SK-N-SH (cell line): Measurements from ENCODE around the gene DUS3L. TPM values are rescaled to one million over a fixed set of nuclear protein-coding genes. Genes with fewer than 3 reads are reported as not detected.

Experiments
- CTCF ChIA-PET: fragments of 300-600, 350-600 bp; formaldehyde crosslinking; extraction: SDS; loops from one replicate; lab custom pipeline; 2021; lab: Yijun Ruan, JAX
- POLR2A ChIA-PET: fragments of 350-600 bp; sonication (Branson Sonifier 250); formaldehyde crosslinking; extraction: SDS; loops from one replicate; lab custom pipeline; 2020; ENCODE audit warnings: antibody characterized with exemption, inconsistent platforms; lab: Yijun Ruan, JAX
- DNase-seq: peaks from one replicate; pipeline ENCODE4 v3.0.0; 2012
- H2AFZ ChIP-seq: fragments of 200-600 bp; sonication (generic); 2 replicates; pipeline ENCODE4 v1.8.1; 2016; ENCODE audit warnings: antibody characterized with exemption, mild to moderate bottlenecking, low read depth
- H3F3A ChIP-seq: fragments of 200-600 bp; sonication (generic); replicated peaks from 2 replicates; pipeline ENCODE3; 2016; ENCODE audit warnings: antibody characterized with exemption, mild to moderate bottlenecking; ENCODE audit not compliant: insufficient read depth
- H3K27ac ChIP-seq, 2 experiments: fragments of 200-500 bp in 1 of 2; fragments of 200-600 bp in 1 of 2; sonication (Bioruptor generic) in 1 of 2; sonication (generic), shearing (Covaris generic) in 1 of 2; 2 replicates each; pipeline versions ENCODE4 v1.5.1 to v1.6.1; 2014 to 2016; ENCODE audit warnings: low read depth in 2 of 2, inconsistent platforms in 1 of 2, low read length in 1 of 2, mild to moderate bottlenecking in 1 of 2, mixed read lengths in 1 of 2
- H3K27me3 ChIP-seq: fragments of 200-600 bp; sonication (generic), shearing (Covaris generic); 2 replicates; pipeline ENCODE4 v1.6.1; 2016; ENCODE audit warnings: mixed run types; ENCODE audit not compliant: insufficient read depth
- H3K36me3 ChIP-seq, 2 experiments: fragments of 200-500 bp in 1 of 2; fragments of 200-600 bp in 1 of 2; sonication (Bioruptor generic) in 1 of 2; sonication (generic) in 1 of 2; replicated peaks in 1 of 2; 2 replicates each; pipeline versions ENCODE3 to v1.5.1; 2014 to 2016; ENCODE audit warnings: low read length in 1 of 2, mild to moderate bottlenecking in 1 of 2; ENCODE audit not compliant: insufficient read depth in 2 of 2, control insufficient read depth in 1 of 2
- H3K4me1 ChIP-seq, 2 experiments: fragments of 200-500 bp in 1 of 2; fragments of 200-600 bp in 1 of 2; sonication (Bioruptor generic) in 1 of 2; sonication (generic), shearing (Covaris generic) in 1 of 2; 2 replicates each; pipeline versions ENCODE4 v1.5.1 to v1.6.1; 2014 to 2016; ENCODE audit warnings: low read depth in 1 of 2, low read length in 1 of 2, mixed run types in 1 of 2; ENCODE audit not compliant: insufficient read depth in 2 of 2, control insufficient read depth in 1 of 2
- H3K4me2 ChIP-seq: fragments of 200-600 bp; sonication (generic), shearing (Covaris generic); 2 replicates; pipeline ENCODE4 v1.6.1; 2017; ENCODE audit warnings: mixed run types
- H3K4me3 ChIP-seq, 2 experiments: fragments of 200-500 bp in 1 of 2; fragments of 200-600 bp in 1 of 2; sonication (Bioruptor generic) in 1 of 2; sonication (generic), shearing (Covaris generic) in 1 of 2; 2 replicates each; pipeline versions ENCODE4 v1.5.1 to v1.8.1; 2014 to 2016; ENCODE audit warnings: low read depth in 2 of 2, inconsistent platforms in 1 of 2, low read length in 1 of 2, mild to moderate bottlenecking in 1 of 2, mixed read lengths in 1 of 2, moderate library complexity in 1 of 2
- H3K79me2 ChIP-seq: fragments of 200-600 bp; sonication (generic); 2 replicates; pipeline ENCODE4 v1.8.1; 2017; ENCODE audit warnings: mild to moderate bottlenecking; ENCODE audit not compliant: insufficient read depth
- H3K9ac ChIP-seq: fragments of 200-600 bp; sonication (generic); 2 replicates; pipeline ENCODE4 v1.6.1; 2017; ENCODE audit warnings: mixed run types
- H3K9me2 ChIP-seq: fragments of 200-600 bp; sonication (generic); 2 replicates; pipeline ENCODE4 v1.6.1; 2017; ENCODE audit warnings: mixed run types
- H3K9me3 ChIP-seq: fragments of 200-600 bp; sonication (generic); 2 replicates; pipeline ENCODE4 v1.6.1; 2017; ENCODE audit warnings: mixed run types, mild to moderate bottlenecking, moderate library complexity
- H4K20me1 ChIP-seq: fragments of 200-600 bp; sonication (generic); 2 replicates; pipeline ENCODE4 v1.6.1; 2017; ENCODE audit warnings: mild to moderate bottlenecking, mixed run types; ENCODE audit not compliant: insufficient read depth
- CHD2 ChIP-seq: fragments of 150-350 bp; IDR thresholded peaks from 2 replicates; pipeline ENCODE4 v1.6.1; 2018; ENCODE audit warnings: low read length; ENCODE audit not compliant: partially characterized antibody
- ELF1 ChIP-seq: IDR thresholded peaks from 2 replicates; pipeline ENCODE4 v1.4.0; 2012
- EP300 ChIP-seq, 2 experiments: IDR thresholded peaks; 2 replicates each; pipeline versions ENCODE4 v1.4.0 to v1.6.1; 2012; ENCODE audit warnings: borderline replicate concordance in 1 of 2, low read depth in 1 of 2, low read length in 1 of 2
- FOSL2 ChIP-seq: IDR thresholded peaks from 2 replicates; pipeline ENCODE4 v1.4.0; 2012; ENCODE audit warnings: low read depth, mild to moderate bottlenecking, moderate library complexity, borderline replicate concordance
- GABPA ChIP-seq: IDR thresholded peaks from 2 replicates; pipeline ENCODE4 v1.4.0; 2012; ENCODE audit warnings: low read depth, mild to moderate bottlenecking
- GATA2 ChIP-seq: sonication (generic); formaldehyde crosslinking; IDR thresholded peaks from 2 replicates; pipeline ENCODE4 v1.5.0; 2020; ENCODE audit warnings: mild to moderate bottlenecking, missing genetic modification reagents
- JUND ChIP-seq: IDR thresholded peaks from 2 replicates; pipeline ENCODE4 v1.4.0; 2012
- MAX ChIP-seq: IDR thresholded peaks from 2 replicates; pipeline ENCODE4 v1.4.0; 2012; ENCODE audit warnings: low read depth
- MEF2A ChIP-seq: IDR thresholded peaks from 2 replicates; pipeline ENCODE4 v1.4.0; 2012; ENCODE audit warnings: low read depth, borderline replicate concordance
- MXI1 ChIP-seq: IDR thresholded peaks from 2 replicates; pipeline ENCODE4 v1.6.1; 2012; ENCODE audit warnings: mild to moderate bottlenecking, low read depth, low read length, improper control_type of control experiment
- NRF1 ChIP-seq: IDR thresholded peaks from 2 replicates; pipeline ENCODE4 v1.6.1; 2012; ENCODE audit warnings: low read depth, mild to moderate bottlenecking, low read length
- RAD21 ChIP-seq: IDR thresholded peaks from 2 replicates; pipeline ENCODE4 v1.6.1; 2012; ENCODE audit warnings: mild to moderate bottlenecking, low read length
- RCOR1 ChIP-seq: fragments of 150-350 bp; IDR thresholded peaks from 2 replicates; pipeline ENCODE4 v1.6.1; 2017; ENCODE audit warnings: antibody characterized with exemption, low read length
- SMC3 ChIP-seq: IDR thresholded peaks from 2 replicates; pipeline ENCODE4 v1.6.1; 2012; ENCODE audit warnings: low read depth, low read length, improper control_type of control experiment
- TAF1 ChIP-seq: IDR thresholded peaks from 2 replicates; pipeline ENCODE4 v1.6.1; 2012; ENCODE audit warnings: low read depth, mild to moderate bottlenecking, low read length, moderate library complexity, borderline replicate concordance
- TCF12 ChIP-seq: IDR thresholded peaks from 2 replicates; pipeline ENCODE4 v1.4.0; 2012
- YY1 ChIP-seq: IDR thresholded peaks from 2 replicates; pipeline ENCODE4 v1.4.0; 2012; ENCODE audit warnings: low read depth, mild to moderate bottlenecking
- WGBS: methylation state at CpG from one replicate; pipeline ENCODE4 v1.1.6; 2017; ENCODE audit warnings: low lambda C conversion rate; 5-methylcytosine and 5-hydroxymethylcytosine counted together
- polyA plus RNA-seq, 3 experiments: library from polyadenylated mRNA; depleted of rRNA; stranded (reverse); fragments of >200 nt; gene quantifications; 2 replicates each; pipeline ENCODE4 v1.2.3, GENCODE V29; 2012
- TF ChIP-seq, protein P1 (sequence below): IDR thresholded peaks from 2 replicates; pipeline ENCODE4 v1.6.1; 2012; ENCODE audit warnings: mild to moderate bottlenecking, low read depth, low read length, moderate library complexity
- TF ChIP-seq, protein P2 (sequence below): fragments of 200-600 bp; sonication (generic); IDR thresholded peaks from 2 replicates; pipeline ENCODE4 v1.6.1; 2017; ENCODE audit warnings: antibody characterized with exemption, mild to moderate bottlenecking, moderate library complexity

The DUS3L gene
- polyA plus RNA-seq, 1 of the 3 experiments (the other 2 are of a cell fraction): 44.0 TPM

GRCh38 chr19:5762608-5763217 is 28.2 kb downstream of the DUS3L start:
- H3K9ac ChIP-seq: no peak overlapping the region
- H3K27ac ChIP-seq: no peak overlapping the region
- TF ChIP-seq SMC3 (no peak), JUND (no peak), MAX (no peak), RAD21 (no peak), MEF2A (no peak), YY1 (no peak), RCOR1 (no peak), EP300 (IDR thresholded peaks at IDR 0.05; ENCODE audit: borderline replicate concordance in 1 of 2, low read depth in 1 of 2, low read length in 1 of 2) (no peak), ELF1 (no peak), TAF1 (no peak), FOSL2 (no peak), TCF12 (no peak), GATA2 (CRISPR knock-in tag) (no peak), MXI1 (no peak), GABPA (no peak), NRF1 (no peak), CHD2 (no peak)
- TF ChIP-seq, protein P1, sequence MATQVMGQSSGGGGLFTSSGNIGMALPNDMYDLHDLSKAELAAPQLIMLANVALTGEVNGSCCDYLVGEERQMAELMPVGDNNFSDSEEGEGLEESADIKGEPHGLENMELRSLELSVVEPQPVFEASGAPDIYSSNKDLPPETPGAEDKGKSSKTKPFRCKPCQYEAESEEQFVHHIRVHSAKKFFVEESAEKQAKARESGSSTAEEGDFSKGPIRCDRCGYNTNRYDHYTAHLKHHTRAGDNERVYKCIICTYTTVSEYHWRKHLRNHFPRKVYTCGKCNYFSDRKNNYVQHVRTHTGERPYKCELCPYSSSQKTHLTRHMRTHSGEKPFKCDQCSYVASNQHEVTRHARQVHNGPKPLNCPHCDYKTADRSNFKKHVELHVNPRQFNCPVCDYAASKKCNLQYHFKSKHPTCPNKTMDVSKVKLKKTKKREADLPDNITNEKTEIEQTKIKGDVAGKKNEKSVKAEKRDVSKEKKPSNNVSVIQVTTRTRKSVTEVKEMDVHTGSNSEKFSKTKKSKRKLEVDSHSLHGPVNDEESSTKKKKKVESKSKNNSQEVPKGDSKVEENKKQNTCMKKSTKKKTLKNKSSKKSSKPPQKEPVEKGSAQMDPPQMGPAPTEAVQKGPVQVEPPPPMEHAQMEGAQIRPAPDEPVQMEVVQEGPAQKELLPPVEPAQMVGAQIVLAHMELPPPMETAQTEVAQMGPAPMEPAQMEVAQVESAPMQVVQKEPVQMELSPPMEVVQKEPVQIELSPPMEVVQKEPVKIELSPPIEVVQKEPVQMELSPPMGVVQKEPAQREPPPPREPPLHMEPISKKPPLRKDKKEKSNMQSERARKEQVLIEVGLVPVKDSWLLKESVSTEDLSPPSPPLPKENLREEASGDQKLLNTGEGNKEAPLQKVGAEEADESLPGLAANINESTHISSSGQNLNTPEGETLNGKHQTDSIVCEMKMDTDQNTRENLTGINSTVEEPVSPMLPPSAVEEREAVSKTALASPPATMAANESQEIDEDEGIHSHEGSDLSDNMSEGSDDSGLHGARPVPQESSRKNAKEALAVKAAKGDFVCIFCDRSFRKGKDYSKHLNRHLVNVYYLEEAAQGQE: no peak
- TF ChIP-seq, protein P2, sequence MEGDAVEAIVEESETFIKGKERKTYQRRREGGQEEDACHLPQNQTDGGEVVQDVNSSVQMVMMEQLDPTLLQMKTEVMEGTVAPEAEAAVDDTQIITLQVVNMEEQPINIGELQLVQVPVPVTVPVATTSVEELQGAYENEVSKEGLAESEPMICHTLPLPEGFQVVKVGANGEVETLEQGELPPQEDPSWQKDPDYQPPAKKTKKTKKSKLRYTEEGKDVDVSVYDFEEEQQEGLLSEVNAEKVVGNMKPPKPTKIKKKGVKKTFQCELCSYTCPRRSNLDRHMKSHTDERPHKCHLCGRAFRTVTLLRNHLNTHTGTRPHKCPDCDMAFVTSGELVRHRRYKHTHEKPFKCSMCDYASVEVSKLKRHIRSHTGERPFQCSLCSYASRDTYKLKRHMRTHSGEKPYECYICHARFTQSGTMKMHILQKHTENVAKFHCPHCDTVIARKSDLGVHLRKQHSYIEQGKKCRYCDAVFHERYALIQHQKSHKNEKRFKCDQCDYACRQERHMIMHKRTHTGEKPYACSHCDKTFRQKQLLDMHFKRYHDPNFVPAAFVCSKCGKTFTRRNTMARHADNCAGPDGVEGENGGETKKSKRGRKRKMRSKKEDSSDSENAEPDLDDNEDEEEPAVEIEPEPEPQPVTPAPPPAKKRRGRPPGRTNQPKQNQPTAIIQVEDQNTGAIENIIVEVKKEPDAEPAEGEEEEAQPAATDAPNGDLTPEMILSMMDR: no peak
- no peak overlapping the region for H2AFZ ChIP-seq
- no peaks in the 10 kb centered on the region; the same call in 1 of the 2 replicates for H3K27me3 ChIP-seq
- H3K4me3 ChIP-seq: no peak overlapping the region
- no peaks in the 10 kb centered on the region for H3K36me3 ChIP-seq
- no peaks in the 10 kb centered on the region for H3K4me1 ChIP-seq
- H3K9me3 ChIP-seq: no peaks in the 10 kb centered on the region
- WGBS: 28% methylated on average over 5 of the region's 5 CpGs
- no peaks in the 10 kb centered on the region for H3F3A ChIP-seq
- CTCF ChIA-PET: no interaction called here
- H4K20me1 ChIP-seq: no peaks in the 10 kb centered on the region
- no peak for DNase-seq
- no peak overlapping the region for H3K4me2 ChIP-seq
- POLR2A ChIA-PET: no interaction called here
- H3K79me2 ChIP-seq: no peaks in the 10 kb centered on the region
- H3K9me2 ChIP-seq: no peaks in the 10 kb centered on the region
